ENCODE results near the gene RAB40C. TPM values are rescaled to one million over a fixed set of nuclear protein-coding genes. Genes with fewer than 3 reads are reported as not detected.

RAB40C gene
- total RNA-seq, 3 donors from 2014 or later, result 31.2 to 51.0 (median 40.1) TPM

DNA sequence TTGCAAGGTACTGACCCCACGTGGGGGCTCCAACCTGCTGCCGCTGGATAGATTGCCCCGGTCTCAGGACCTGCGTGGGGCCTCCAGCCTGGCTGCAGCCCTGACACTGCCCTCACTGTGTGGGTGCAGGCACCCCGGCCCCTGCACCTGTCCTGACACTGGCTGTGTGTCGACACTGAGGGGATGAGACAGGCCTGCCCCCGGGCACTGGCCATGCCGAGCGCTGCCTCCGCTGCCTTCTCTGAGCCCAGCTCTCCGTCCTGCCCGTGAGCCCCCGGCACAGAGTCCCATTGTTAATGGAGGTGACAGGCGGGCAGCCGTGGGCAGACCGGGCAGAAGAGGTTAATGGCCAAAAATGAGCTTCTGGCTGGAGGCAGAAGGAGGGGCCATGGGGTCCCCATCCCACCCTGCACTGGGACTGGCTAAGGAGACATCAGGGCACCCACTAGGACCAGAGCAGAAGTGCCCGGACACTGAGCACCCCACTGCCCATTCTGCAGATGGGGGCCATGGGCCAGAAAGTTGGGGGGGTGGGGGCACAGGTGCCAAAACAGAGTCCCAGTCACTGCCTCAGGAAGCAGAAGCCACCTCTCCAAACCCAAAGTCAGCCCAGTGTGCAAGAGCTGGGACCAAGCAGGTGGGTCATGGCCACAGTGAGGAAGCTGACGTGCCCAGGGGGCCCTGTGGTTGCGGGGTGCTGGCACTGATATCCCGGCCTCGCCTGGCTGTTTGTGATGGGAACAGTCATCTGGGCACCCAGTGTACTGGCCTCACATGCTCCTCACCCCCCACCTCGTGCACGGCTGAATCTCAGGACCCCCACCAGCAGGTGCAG, 32.2 kb upstream of the RAB40C start:
- intact Hi-C loops (cut with DNase I, micrococcal nuclease), result no loop called here
- H3K4me1 ChIP-seq (ENCODE audit: low read depth), result peaks cover 5% of the 10 kb centered on the region
- TF ChIP-seq, protein P1, sequence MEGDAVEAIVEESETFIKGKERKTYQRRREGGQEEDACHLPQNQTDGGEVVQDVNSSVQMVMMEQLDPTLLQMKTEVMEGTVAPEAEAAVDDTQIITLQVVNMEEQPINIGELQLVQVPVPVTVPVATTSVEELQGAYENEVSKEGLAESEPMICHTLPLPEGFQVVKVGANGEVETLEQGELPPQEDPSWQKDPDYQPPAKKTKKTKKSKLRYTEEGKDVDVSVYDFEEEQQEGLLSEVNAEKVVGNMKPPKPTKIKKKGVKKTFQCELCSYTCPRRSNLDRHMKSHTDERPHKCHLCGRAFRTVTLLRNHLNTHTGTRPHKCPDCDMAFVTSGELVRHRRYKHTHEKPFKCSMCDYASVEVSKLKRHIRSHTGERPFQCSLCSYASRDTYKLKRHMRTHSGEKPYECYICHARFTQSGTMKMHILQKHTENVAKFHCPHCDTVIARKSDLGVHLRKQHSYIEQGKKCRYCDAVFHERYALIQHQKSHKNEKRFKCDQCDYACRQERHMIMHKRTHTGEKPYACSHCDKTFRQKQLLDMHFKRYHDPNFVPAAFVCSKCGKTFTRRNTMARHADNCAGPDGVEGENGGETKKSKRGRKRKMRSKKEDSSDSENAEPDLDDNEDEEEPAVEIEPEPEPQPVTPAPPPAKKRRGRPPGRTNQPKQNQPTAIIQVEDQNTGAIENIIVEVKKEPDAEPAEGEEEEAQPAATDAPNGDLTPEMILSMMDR (IDR thresholded peaks at IDR 0.05), result no peak
- no peaks in the 10 kb centered on the region for H3K36me3 ChIP-seq (ENCODE audit: low read depth)
- no peak overlapping the region for H3K4me3 ChIP-seq
- no peak for ATAC-seq
- DNase-seq, result no peak
- no peaks in the 10 kb centered on the region for H3K9me3 ChIP-seq

- TF ChIP-seq, protein P1 (IDR thresholded peaks at IDR 0.05), result no peak
- intact Hi-C loops (cut with DNase I, micrococcal nuclease), result no loop called here
- Histone ChIP-seq H3K4me3 (no peak overlapping the region), H3K9me3 (no peaks in the 10 kb centered on the region), H3K4me1 (ENCODE audit: low read depth) (peaks cover 5% of the 10 kb centered on the region), H3K36me3 (ENCODE audit: low read depth) (no peaks in the 10 kb centered on the region)
- no peak for DNase-seq
- ATAC-seq, result peak; percentile 36
Measured at GRCh38 chr16:558298-559020, 31.4 kb upstream of the RAB40C start.

GRCh38 chr16:559021-559380, 30.9 kb upstream of the RAB40C start:
- Histone ChIP-seq H3K36me3 (ENCODE audit: low read depth) (no peaks in the 10 kb centered on the region), H3K9me3 (no peaks in the 10 kb centered on the region), H3K4me1 (ENCODE audit: low read depth) (peaks cover 5% of the 10 kb centered on the region), H3K4me3 (no peak overlapping the region)
- ATAC-seq (no peak), DNase-seq (no peak)
- intact Hi-C loops (cut with DNase I, micrococcal nuclease), result no loop called here
- TF ChIP-seq, protein P1 (IDR thresholded peaks at IDR 0.05), result no peak

GRCh38 chr16:559411-560203, 30.3 kb upstream of the RAB40C start:
- ATAC-seq, result no peak
- no peaks in the 10 kb centered on the region for H3K36me3 ChIP-seq (ENCODE audit: low read depth)
- no peak overlapping the region for H3K4me3 ChIP-seq

GRCh38 chr16:560204-560700, 29.6 kb upstream of the RAB40C start, which contains the start of gene PRR35:
Gene PRR35 (plus strand): TSS chr16:560394. CDS start chr16:563295, 2,901 bp downstream.
- no peak for DNase-seq
- no peaks in the 10 kb centered on the region for H3K36me3 ChIP-seq (ENCODE audit: low read depth)
- ATAC-seq, result no peak
- no peaks in the 10 kb centered on the region for H3K9me3 ChIP-seq
- peaks cover 5% of the 10 kb centered on the region for H3K4me1 ChIP-seq (ENCODE audit: low read depth)
- intact Hi-C loops (cut with DNase I, micrococcal nuclease), result no loop called here
- TF ChIP-seq, protein P1 (IDR thresholded peaks at IDR 0.05), result no peak
- H3K4me3 ChIP-seq, result no peak within 1 kb of the TSS

More at GRCh38 chr16:559411-560203, 30.3 kb upstream of the RAB40C start:
- Histone ChIP-seq H3K9me3 (no peaks in the 10 kb centered on the region), H3K4me1 (ENCODE audit: low read depth) (peaks cover 5% of the 10 kb centered on the region)
- TF ChIP-seq, protein P1 (IDR thresholded peaks at IDR 0.05), result no peak
- intact Hi-C loops (cut with DNase I, micrococcal nuclease), result no loop called here
- DNase-seq, result no peak
